NT2/D1 (cell line): ENCODE data around the gene PPP2R3B.
A peak's percentile ranks its signal among the peaks of the same experiment; 100 is the strongest.
"Not testable (repeated sequence)": the region's sequence is repeated elsewhere in the genome, so short reads cannot be mapped to it uniquely, and the experiment has no call there.

Source experiments
- DNase-seq: peaks from one replicate; pipeline ENCODE4 v3.0.0-alpha.2; 2011; ENCODE audit warnings: low read depth, low spot score
- H3K27me3 ChIP-seq: 2 replicates; pipeline ENCODE4 v1.6.0; 2011; ENCODE audit warnings: mild to moderate bottlenecking; ENCODE audit not compliant: insufficient read length, insufficient read depth
- H3K36me3 ChIP-seq: 2 replicates; pipeline ENCODE4 v1.6.1; 2011; ENCODE audit warnings: mild to moderate bottlenecking, low read length, mixed read lengths; ENCODE audit not compliant: insufficient read depth, insufficient read length
- H3K4me1 ChIP-seq: 2 replicates; pipeline ENCODE4 v1.5.1; 2011; ENCODE audit not compliant: insufficient read depth, insufficient read length
- H3K4me3 ChIP-seq: 2 replicates; pipeline ENCODE4 v1.5.1; 2011; ENCODE audit warnings: low read depth; ENCODE audit not compliant: insufficient read length
- H3K9ac ChIP-seq: 2 replicates; pipeline ENCODE4 v1.6.0; 2011; ENCODE audit warnings: low read depth; ENCODE audit not compliant: insufficient read length
- H3K9me3 ChIP-seq: 2 replicates; pipeline ENCODE4 v1.5.1; 2011; ENCODE audit warnings: mild to moderate bottlenecking, low read length; ENCODE audit not compliant: insufficient read depth
- SUZ12 ChIP-seq: IDR thresholded peaks from 2 replicates; pipeline ENCODE4 v1.6.1; 2011; ENCODE audit not compliant: insufficient read length, insufficient read depth; ENCODE audit errors: extremely low read depth
- YY1 ChIP-seq: IDR thresholded peaks from 2 replicates; pipeline ENCODE4 v1.6.1; 2011; ENCODE audit not compliant: insufficient read length, insufficient read depth
- ZNF274 ChIP-seq: IDR thresholded peaks from 2 replicates; pipeline ENCODE4 v1.6.1; 2011; ENCODE audit warnings: mild to moderate bottlenecking, low read depth, low read length

The PPP2R3B gene

DNA sequence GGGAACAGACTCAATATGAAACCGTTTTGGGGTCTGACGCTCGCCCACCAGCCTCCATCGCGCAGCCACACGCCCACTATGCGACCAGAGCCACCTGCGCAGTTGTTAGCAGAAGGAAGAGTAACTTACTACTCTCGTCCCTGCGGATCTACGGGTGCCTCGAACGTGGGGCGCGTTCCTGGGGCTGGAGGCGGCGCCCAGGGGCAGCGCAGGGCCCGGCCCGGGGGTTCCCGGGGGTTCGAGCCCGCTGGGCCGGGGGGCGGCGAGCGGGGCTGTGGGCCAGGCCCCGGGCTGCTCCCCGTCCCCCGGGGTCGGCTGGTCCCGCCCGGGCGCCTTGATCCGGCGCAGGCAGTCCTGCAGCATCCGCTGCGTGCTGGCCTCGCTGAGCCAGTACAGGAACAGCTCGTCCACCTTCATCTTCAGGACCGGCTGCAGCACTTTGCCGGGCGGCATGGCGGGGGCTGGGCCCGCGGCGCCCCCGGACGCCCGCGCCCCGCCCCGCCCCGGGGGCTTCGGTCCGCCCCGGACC lies 404 bp downstream of the PPP2R3B start:
- H3K36me3 ChIP-seq: peaks cover 15% of the 10 kb centered on the region
- peaks cover 4% of the 10 kb centered on the region for H3K4me1 ChIP-seq
- no peak for TF ChIP-seq YY1
- TF ChIP-seq ZNF274: no peak
- no peak for TF ChIP-seq SUZ12
- no peaks in the 10 kb centered on the region for H3K9me3 ChIP-seq
- H3K9ac ChIP-seq: peak overlapping the region; percentile 97
- peak overlapping the region; percentile 96 for H3K4me3 ChIP-seq
- H3K27me3 ChIP-seq: no peaks in the 10 kb centered on the region
- DNase-seq: no peak

DNA sequence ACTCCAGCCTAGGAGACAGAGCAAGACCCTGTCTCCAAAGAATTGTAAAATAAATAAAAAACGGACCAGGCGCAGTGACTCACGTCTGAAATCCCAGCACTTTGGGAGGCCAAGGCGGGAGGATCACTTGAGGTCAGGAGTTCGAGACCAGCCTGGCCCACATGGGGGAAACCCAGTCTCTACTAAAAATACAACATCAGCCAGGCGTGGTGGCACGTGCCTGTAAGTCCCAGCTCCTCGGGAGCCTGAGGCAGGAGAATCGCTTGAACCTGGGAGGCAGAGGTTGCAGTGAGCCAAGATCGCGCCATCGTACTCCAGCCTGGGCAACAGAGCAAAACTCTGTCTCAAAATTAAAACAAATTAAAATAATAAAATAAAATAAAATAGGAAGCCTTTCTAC lies 971 bp downstream of the PPP2R3B start:
- H3K4me3 ChIP-seq: peak overlapping the region; percentile 96
- peaks cover 15% of the 10 kb centered on the region for H3K36me3 ChIP-seq
- not testable (repeated sequence) for DNase-seq, H3K27me3 ChIP-seq, H3K9me3 ChIP-seq, H3K4me1 ChIP-seq
- peak overlapping the region; percentile 50 for H3K9ac ChIP-seq

DNA sequence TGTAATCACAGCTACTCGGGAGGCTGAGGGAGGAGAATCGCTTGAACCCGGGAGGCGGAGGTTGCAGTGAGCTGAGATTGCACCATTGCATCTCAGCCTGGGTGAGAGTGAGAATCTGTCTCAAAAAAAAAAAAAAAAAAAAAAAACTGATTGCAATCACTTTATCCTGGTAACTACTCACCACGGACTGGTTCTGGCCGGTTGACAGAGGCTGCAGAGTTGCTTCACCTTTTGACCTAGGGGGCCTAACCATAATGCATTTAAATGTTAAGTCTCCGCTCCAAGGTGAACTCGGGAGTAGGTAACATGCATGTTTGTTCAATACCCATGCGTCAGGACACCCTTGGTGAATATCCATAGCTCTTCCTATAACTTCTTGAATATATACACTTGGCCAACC lies 1.8 kb downstream of the PPP2R3B start:
- TF ChIP-seq YY1: no peak
- no peak for TF ChIP-seq SUZ12
- no peak for TF ChIP-seq ZNF274
- no peak overlapping the region for H3K9ac ChIP-seq

DNA sequence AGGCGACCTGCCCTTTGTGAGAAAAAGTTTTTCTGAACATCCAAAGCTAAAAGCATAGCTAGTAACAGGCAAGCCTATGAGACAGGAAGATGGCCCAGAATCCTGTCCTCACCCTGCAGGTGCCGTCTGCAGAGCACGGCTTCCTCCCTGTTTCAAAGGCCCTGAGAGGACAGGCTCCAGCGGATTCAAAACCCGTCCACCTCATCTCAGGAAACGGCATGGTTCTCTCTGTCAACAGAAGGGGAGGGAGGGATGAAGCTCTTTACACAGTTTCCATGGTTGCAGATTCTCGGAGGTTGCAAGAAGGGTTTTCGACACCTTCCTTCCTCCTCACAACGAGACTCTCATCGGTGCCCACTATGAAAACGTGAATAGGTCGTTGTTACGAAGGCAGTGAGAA lies 8.3 kb downstream of the PPP2R3B start:
- Histone ChIP-seq H3K9ac (no peak overlapping the region), H3K27me3 (peaks cover 22% of the 10 kb centered on the region), H3K4me1 (peaks cover 8% of the 10 kb centered on the region), H3K9me3 (no peaks in the 10 kb centered on the region), H3K36me3 (peaks cover 9% of the 10 kb centered on the region), H3K4me3 (no peak overlapping the region)
- no peak for DNase-seq
- TF ChIP-seq ZNF274 (no peak), YY1 (no peak), SUZ12 (no peak)

More for the DNA sequence above, 1.8 kb downstream of the PPP2R3B start:
- Histone ChIP-seq H3K4me3 (no peak overlapping the region), H3K4me1 (no peaks in the 10 kb centered on the region), H3K36me3 (peaks cover 15% of the 10 kb centered on the region), H3K27me3 (no peaks in the 10 kb centered on the region), H3K9me3 (no peaks in the 10 kb centered on the region)
- DNase-seq: no peak

DNA sequence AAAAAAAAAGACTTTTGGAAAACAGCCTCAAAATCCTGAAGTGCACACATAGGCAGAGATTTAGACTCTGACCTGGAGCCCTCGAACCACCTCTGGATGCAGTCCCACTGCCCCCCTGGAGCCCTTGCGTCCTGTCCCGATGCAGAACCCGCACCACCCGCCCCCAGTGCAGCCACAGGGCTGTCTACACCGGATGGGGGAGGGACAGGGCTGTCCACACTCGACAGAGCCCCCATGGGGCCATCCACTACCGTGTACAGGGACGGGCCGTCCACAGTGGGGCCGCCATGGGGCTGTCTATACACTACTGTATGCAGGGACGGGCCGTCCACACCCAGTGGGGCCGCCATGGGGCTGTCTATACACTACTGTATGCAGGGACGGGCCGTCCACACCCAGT lies 10.5 kb downstream of the PPP2R3B start:
- H3K9ac ChIP-seq, H3K9me3 ChIP-seq, H3K36me3 ChIP-seq, DNase-seq, H3K4me3 ChIP-seq: not testable (repeated sequence)
- peaks cover 18% of the 10 kb centered on the region for H3K4me1 ChIP-seq
- peaks cover 38% of the 10 kb centered on the region for H3K27me3 ChIP-seq

DNA sequence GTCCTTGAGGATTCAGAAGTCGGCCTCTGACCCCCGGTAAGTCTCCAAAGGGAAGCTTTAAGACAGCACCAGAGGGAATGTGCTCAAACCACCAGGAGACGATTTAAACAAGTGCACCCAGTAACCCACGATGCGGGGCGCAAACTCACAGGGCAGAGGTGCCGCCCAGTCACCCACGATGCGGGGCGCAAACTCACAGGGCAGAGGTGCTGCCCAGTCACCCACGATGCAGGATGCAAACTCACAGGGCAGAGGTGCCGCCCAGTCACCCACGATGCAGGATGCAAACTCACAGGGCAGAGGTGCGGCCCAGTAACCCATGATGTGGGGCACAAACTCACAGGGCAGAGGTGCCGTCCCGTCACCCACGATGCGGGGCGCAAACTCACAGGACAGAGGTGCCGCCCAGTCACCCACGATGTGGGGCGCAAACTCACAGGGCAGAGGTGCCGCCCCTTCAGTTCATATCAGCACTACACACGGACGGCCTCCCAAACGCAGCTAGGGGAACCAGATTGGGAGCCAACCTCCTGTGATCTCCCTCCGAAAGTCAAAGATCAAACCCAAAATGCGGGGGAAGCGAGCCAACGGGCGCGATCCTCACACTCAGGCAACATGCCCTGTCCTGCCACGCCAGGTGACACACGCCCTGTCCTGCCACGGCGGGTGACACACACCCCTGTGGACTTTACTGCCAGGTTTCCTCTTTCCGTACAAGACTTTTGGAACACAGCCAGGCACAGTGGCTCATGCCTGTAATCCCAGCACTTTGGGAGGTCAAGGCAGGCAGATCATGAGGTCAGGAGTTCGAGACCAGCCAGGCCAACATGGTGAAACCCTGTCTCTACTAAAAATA lies 11.3 kb downstream of the PPP2R3B start:
- no peak for DNase-seq
- peaks cover 10% of the 10 kb centered on the region for H3K36me3 ChIP-seq
- H3K4me1 ChIP-seq: peaks cover 19% of the 10 kb centered on the region
- no peak overlapping the region for H3K4me3 ChIP-seq
- no peaks in the 10 kb centered on the region for H3K9me3 ChIP-seq
- H3K9ac ChIP-seq: no peak overlapping the region
- H3K27me3 ChIP-seq: peaks cover 38% of the 10 kb centered on the region
- no peak for TF ChIP-seq ZNF274
- TF ChIP-seq YY1: no peak
- TF ChIP-seq SUZ12: no peak

DNA sequence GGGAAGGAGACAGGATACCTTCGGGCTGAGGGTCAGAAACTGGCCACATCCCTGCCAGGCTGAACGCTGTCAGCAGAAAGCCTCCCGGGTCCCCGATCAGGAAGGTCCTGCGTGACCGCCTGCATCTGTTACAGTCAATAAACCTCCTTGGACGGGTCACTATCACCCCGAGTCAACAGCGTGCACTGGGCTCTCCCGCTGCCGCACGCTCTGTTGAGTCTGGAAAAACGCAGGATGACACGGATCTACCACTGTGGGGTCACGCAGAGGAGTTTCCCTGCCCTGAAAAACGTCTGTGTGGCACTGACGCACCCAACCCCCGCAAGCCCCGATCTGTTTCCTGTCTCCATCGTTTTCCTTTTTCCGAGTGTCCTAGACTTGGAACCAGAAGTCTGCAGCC lies 12.1 kb downstream of the PPP2R3B start:
- no peaks in the 10 kb centered on the region for H3K9me3 ChIP-seq
- DNase-seq: no peak
- H3K4me3 ChIP-seq: peak overlapping the region; percentile 63
- H3K36me3 ChIP-seq: peaks cover 12% of the 10 kb centered on the region
- H3K27me3 ChIP-seq: peaks cover 38% of the 10 kb centered on the region
- H3K9ac ChIP-seq: peak overlapping the region; percentile 86
- peaks cover 26% of the 10 kb centered on the region for H3K4me1 ChIP-seq
- TF ChIP-seq SUZ12: no peak
- no peak for TF ChIP-seq YY1
- TF ChIP-seq ZNF274: no peak
